K562 treated with DMSO at 1 percent for 12 hours (cell line): ENCODE data around the gene TEX29. TPM values are rescaled to one million over a fixed set of nuclear protein-coding genes. Genes with fewer than 3 reads are reported as not detected.

Source experiments
- total RNA-seq: library from RNA; unstranded; fragments of 300-600 nt; gene quantifications from 2 replicates; pipeline ENCODE4 v1.2.3, GENCODE V29; 2022; ENCODE audit not compliant: insufficient read depth

Gene TEX29
- total RNA-seq, result not detected in 2 replicates

DNA sequence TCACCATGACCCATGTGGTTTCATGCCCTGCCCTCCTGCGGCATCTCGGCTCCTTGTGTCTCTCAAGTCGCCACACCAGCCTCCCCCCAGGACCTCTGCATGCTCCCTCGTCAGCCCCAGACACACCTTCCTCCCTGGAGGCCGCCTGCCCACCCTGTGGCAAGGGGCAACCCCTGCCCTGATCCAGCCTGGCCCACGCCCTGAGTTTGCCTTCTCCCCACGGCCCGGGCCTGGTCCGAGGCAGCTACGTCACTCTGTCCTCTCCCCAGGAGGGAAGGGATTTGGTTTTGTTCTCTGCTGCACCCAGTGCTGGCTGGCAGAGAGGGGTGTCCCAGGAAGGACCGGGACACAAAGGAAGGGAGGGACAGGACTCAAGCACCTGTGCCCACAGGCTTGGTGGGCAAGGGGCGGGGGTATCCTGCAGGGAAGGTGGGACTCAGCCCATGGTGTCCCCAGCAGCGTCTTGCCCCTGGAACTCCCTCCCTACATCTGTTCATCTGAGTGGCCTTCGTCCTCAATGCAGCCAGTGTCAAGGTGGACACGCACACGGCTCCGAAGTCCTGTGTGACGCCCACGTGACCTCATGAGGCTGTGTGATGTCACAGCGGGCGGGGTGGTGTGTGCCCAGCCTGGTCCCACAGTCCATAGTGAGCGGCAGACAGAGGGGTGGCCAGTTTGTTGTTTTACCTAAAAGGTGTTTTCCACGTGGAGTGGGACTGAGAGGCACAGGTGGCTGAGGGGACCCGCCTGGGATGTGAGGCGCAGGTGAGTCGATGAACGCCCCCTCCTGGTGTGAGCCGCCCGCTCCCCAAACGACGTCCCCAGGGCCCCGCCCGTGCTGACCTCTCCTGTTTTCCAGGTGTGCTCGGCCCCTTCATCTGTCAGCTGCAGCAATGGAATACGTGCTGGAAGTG lies at the start of gene TEX29:
TSS of gene TEX29 (plus strand) at position 645 of the 914 bp plus-strand sequence. CDS start at position 894, 249 bp downstream.

Other genes starting within 250 kb of the TEX29 start
- gene ARHGEF7, start 205.3 kb upstream of the TEX29 start, total RNA-seq, result 9.6 and 45.3 TPM in 2 replicates